Suppressor macrophage treated with lipopolysaccharide for 4 hours (primary cell): ENCODE measurements around the gene CCNQ.
A peak's percentile ranks its signal among the peaks of the same experiment; 100 is the strongest.

Experiments
- DNase-seq: peaks from one replicate; pipeline ENCODE4 v3.0.0-alpha.2; 2020

The CCNQ gene

GRCh38 chrX:153637121-153638040 is 38.4 kb upstream of the CCNQ start:
- DNase-seq: no peak

- no peak for DNase-seq
Observed at GRCh38 chrX:153636716-153637115, 37.8 kb upstream of the CCNQ start.

DNA sequence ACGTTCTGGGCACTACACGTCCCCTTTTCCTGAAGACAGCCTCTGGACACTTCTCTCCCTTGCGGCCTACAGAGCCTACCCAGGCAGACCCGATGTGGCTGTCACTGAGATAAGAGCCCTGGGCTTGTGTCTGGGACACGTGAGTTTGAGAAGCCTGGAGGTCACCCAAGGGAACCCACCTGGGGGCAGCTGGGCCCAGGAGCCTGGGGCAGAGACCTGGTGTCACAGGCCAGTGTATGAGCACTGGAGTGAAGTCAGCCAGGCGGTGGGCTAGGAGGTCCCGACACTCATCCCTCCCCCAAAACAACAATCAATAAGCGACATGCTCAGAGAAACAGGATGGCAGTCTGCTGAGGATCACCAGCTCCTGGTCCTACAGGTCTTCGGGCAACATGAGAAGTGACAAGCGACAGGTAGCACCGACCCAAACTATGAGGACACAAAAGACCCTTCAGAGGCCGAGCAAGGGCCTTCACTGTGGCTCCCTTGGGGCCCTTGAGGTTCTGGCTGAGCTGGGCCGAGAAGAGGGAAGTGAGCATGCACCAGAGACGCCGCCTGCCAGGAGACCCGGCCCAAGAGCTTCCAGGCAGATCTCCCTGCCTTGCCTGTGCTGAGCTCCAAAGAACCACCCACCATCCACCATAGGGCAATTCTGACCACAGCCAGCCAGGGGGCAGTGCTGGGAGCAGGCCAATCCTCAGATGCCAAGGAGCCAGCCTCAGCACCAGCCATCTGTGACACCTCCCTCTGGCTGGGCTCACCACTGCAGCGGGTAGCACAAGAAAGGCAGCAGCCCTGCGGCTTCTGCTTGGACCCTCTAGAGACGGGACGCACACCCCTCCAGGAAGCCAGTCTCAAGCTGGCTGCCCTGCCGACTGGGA is 37.1 kb upstream of the CCNQ start:
- DNase-seq: peak; percentile 38

GRCh38 chrX:153635388-153635787 is 36.4 kb upstream of the CCNQ start:
- DNase-seq: no peak

DNA sequence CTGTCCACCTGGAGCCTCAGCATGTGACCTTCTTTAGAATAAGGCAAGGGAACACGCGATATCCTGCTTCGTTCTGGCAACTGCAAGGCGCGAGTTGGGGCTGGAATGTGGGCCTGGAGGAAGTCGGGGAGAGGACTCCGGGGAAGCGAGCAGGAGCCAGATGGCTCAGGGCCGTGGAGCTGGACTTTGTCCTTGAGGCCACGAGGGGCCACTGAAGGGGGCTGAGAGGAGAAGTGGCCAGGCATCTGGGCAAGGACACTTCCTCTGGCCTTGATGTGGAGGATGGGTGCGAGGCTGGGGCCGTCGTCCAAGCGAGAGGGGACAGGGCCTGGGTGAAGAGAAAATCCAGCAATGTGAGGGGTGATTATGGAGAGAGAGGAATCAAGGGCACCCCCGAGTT is 35.9 kb upstream of the CCNQ start:
- DNase-seq: no peak

DNA sequence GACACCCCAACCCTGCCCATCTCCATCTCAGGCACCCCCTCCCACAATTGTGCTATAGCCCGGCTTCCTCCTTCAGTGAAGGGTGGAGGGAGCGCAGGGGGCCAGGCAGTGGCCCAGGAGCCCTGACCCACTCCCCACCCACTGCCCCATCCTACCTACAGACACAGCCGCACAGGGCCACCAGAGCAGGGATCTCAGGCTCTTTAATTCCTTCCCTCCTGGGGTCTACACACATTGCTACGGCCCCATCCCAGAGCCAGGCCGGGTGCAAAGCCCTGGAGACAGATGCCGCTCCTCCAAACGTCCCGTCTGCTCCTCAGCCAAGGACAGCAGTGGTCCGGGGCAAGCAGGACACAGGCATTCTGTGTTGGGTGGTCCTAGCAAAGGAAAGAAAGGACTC is 35.3 kb upstream of the CCNQ start:
- no peak for DNase-seq

DNA sequence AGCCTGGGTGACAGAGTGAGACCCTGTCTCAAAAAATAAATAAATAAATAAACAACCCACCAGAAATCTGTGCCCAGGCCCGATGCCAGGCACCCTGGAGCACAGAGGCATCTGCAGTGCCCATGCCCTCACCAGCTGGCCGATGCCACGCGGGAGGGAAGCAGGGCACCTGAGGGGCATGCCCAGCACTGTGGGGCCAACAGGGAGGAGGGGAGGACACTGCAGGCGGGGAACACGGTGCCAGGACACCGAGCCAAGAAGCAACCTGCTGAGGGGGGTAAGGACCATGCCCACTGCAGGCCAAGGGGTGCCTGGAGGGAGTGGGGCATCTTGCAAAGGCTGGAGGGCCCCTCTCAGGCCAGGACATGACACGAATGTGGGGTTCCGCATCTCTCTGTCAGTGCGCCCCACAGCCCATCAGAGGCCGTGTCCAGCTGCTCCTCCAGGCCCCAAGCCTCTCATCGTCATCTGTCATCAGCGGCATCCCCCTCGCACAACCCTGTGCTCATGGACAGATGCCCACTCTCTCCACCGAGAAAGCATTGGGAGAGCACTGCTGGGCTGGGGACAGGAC is 34.8 kb upstream of the CCNQ start:
- DNase-seq: no peak

DNA sequence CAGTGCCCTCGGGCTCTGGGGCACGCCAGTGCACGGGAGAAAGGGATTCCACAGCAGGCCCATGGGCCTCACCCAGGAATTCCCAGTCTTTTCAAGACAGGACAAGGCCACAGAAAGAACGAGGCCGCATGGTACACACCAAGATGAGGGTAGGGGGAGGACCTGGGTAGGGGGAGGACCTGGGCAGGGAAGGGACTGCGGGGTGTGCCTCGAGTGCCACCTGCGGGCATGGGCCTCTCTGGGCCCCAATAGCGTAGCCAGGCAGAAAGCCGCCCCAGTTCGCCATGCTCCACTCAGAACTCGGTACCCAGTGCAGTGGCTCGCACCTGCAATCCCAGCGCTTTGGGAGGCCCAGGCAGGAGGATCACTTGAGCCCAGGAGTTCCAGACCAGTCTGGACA is 34.1 kb upstream of the CCNQ start:
- no peak for DNase-seq

GRCh38 chrX:153632595-153632946 is 33.6 kb upstream of the CCNQ start:
- DNase-seq: no peak

DNA sequence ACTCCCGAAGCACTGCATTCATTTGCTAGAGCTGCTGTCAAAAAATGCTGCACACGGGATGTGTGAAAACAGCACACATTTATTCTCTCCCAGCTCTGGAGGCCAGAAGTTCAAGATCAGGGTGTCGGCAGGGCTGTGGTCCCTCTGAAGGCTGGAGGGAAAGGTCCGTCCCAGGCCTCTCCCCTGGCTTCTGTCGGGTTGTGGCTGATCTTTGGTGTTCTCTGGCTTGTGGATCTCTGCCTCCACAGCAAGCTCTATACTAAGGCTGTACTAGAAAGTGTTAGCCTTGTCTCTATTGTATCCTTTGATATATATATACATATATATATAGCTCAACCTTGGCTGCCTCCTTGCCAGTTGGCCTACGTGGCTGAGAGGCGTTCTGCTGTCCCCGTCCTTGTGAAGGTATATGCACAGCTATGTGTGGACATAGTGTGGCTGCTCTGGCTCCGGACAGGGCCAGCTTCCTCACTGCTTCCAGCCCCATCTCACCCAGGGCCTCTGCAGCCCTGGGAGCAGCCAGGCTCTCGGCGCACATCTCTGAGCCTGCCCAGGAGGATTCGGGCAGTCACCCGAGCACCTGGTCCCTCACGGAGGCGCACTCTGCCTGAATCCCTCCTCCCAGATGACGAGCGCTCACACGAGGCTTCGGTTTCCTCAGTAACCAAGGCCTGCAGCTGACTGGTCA is 33.1 kb upstream of the CCNQ start:
- no peak for DNase-seq

GRCh38 chrX:153631346-153631745 is 32.4 kb upstream of the CCNQ start:
- DNase-seq: no peak

- DNase-seq: no peak
Observed at GRCh38 chrX:153628665-153629064, 29.7 kb upstream of the CCNQ start.

- DNase-seq: no peak
Observed at GRCh38 chrX:153628129-153628528, 29.2 kb upstream of the CCNQ start.

GRCh38 chrX:153627675-153628111 is 28.8 kb upstream of the CCNQ start:
- DNase-seq: no peak

- DNase-seq: no peak
Observed at GRCh38 chrX:153626863-153627674, 28.1 kb upstream of the CCNQ start.

- no peak for DNase-seq
Observed at GRCh38 chrX:153626025-153626633, 27.2 kb upstream of the CCNQ start.

- DNase-seq: no peak
Observed at GRCh38 chrX:153625271-153626024, 26.5 kb upstream of the CCNQ start.

DNA sequence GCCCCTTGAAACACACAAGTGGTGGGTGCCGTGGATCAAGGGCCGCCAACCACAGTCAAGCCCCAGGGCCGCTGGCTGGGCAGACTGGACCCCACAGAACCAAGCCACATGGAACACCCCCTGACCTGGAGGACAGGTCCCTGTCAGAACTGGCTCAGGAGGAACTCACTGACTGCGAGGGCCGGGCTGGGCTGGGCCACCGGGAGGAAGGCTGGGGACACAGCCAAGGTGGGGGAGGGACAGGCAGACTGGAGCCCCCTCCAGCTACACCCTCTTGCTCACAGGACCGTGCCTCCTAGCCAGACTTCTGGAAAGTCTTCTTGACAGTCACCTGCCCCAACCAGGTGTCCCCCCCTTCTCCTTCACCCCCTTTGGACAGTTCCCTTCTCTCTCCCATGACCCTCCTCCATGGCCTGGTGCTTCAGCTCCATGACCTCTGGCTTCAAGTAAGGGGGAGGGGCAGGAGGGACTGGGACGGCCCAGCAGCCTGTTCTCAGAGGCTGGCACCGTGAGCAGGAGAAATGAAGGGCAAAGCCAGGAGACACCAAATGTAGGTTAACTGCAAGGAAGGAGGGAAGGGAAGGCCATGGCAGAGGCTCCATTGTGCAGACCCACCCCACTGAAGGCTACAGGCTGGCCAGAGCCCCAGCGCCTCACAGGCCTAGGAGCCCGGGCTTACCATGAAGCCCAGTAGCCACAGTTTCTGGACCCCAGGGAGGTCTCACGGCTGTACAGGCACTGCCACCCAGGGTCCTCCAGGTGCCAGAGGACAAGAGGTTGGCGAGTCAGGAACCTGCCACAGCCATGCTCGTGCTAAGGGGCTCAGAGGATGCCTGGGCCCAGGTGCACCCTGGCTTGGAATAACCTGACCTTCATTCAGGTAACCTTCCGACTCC is 25.5 kb upstream of the CCNQ start:
- no peak for DNase-seq

DNA sequence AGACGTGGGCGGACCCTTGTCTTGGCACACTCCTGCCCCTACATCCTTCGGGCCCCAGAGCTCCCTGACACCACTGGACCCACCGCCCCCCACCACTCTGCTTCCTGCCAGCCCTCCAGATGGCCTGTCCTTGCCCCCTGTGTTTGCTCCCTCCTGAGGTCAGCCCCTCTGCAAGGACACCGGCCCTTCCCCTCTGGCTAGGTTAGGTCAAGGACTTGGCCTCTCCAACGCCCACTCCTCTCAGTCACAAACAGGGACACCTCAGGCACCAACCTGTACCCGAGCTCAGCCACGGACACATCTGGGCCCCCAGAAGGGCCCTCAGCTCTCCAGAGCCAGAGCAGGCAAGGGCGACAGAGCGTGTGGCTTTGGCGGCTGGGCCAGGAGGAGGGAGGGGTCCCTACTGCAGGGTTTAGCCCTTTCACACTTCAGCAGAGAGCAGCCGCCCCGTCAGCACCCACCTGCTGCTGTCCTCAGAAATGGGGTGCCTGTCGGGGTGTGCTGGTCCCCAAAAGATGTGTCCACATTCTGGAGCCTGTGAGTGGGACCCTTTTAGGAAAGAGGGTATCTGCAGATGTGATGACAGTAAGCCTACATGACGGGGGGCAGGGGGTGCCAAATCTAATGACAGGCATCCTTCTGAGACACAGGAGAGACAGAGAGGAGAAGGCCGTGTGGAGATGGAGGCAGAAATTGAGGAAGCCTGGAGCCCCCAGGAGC is 24.5 kb upstream of the CCNQ start:
- DNase-seq: no peak
